HG03045 (cell line): ENCODE data around the gene FRG2C.
"Not testable (repeated sequence)": the region's sequence is repeated elsewhere in the genome, so short reads cannot be mapped to it uniquely, and the experiment has no call there.

Source experiments
- ATAC-seq: cut with Tn5 transposase; IDR thresholded peaks from one replicate; pipeline ENCODE4 v1.9.1; 2021; ENCODE audit warnings: mild to moderate bottlenecking, moderate library complexity; ENCODE audit not compliant: unreplicated experiment

FRG2C gene

GRCh38 chr3:75664028-75664427, at the start of gene FRG2C:
Gene FRG2C, plus strand, starts transcription at chr3:75664328. Its CDS starts 52 bp downstream, at chr3:75664380.
- ATAC-seq = not testable (repeated sequence)

GRCh38 chr3:75618666-75619305, 45.3 kb upstream of the FRG2C start:
- ATAC-seq = not testable (repeated sequence)

GRCh38 chr3:75619481-75620031, 44.6 kb upstream of the FRG2C start:
- not testable (repeated sequence) for ATAC-seq

GRCh38 chr3:75621772-75622171, 42.4 kb upstream of the FRG2C start:
- not testable (repeated sequence) for ATAC-seq

- ATAC-seq = not testable (repeated sequence)
Observed at GRCh38 chr3:75623656-75624055, 40.5 kb upstream of the FRG2C start.

- not testable (repeated sequence) for ATAC-seq
Observed at GRCh38 chr3:75630887-75631535, 33.1 kb upstream of the FRG2C start.

GRCh38 chr3:75631541-75631940, 32.6 kb upstream of the FRG2C start:
- no peak for ATAC-seq

- ATAC-seq = not testable (repeated sequence)
Observed at GRCh38 chr3:75638947-75639346, 25.2 kb upstream of the FRG2C start.

GRCh38 chr3:75641107-75641517, 23.0 kb upstream of the FRG2C start:
- ATAC-seq = not testable (repeated sequence)

GRCh38 chr3:75643031-75643800, 20.9 kb upstream of the FRG2C start:
- not testable (repeated sequence) for ATAC-seq

GRCh38 chr3:75645548-75645947, 18.6 kb upstream of the FRG2C start:
- ATAC-seq = not testable (repeated sequence)

GRCh38 chr3:75650191-75650590, 13.9 kb upstream of the FRG2C start:
- no peak for ATAC-seq

GRCh38 chr3:75655101-75655904, 8.8 kb upstream of the FRG2C start:
- not testable (repeated sequence) for ATAC-seq

GRCh38 chr3:75655956-75656355, 8.2 kb upstream of the FRG2C start:
- ATAC-seq = not testable (repeated sequence)

GRCh38 chr3:75658411-75659107, 5.6 kb upstream of the FRG2C start:
- ATAC-seq = not testable (repeated sequence)

- not testable (repeated sequence) for ATAC-seq
Observed at GRCh38 chr3:75659108-75659433, 5.1 kb upstream of the FRG2C start.

GRCh38 chr3:75665626-75666025, 1.5 kb downstream of the FRG2C start:
- not testable (repeated sequence) for ATAC-seq

GRCh38 chr3:75667757-75668701, 3.9 kb downstream of the FRG2C start:
- ATAC-seq = not testable (repeated sequence)
